GM10266 (cell line): ENCODE data around the gene ALDH1L2.

Experiments
- DNase-seq: peaks from one replicate; pipeline ENCODE4 v3.0.0; 2012; ENCODE audit errors: extremely low spot score
- TF ChIP-seq, protein P1 (sequence below): IDR thresholded peaks from 2 replicates; pipeline ENCODE4 v1.5.1; 2012; ENCODE audit warnings: mild to moderate bottlenecking, low read depth; ENCODE audit not compliant: control insufficient read depth, insufficient read depth; ENCODE audit errors: missing control alignments

Gene ALDH1L2

DNA sequence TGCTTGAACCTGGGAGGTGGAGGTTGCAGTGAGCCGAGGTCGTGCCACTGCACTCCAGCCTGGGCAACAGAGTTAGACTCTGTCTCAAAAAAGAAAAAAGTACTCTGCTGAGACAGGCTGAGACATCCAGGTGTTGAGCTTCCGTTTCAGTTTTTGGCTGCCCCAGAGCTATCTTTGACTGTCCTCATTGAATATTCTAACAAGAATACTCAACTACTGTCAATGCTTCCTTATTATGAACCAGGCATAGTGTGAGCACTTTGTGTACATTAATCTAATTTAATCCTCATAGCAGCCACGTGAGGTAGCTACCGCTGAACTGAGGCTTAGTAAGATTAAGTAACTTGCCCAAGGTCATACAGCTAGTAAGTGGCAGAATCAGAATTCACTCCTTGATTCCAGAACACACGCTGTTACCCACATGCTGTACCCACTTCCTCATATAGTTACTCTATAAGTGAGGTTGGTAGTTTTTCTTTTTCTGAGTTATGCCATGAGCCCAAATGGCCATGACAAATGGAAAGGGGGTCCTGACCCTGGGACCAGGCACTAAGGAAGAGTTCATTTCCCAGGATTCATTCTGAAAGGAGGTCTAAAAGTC lies 11.3 kb downstream of the ALDH1L2 start:
- TF ChIP-seq, protein P1, sequence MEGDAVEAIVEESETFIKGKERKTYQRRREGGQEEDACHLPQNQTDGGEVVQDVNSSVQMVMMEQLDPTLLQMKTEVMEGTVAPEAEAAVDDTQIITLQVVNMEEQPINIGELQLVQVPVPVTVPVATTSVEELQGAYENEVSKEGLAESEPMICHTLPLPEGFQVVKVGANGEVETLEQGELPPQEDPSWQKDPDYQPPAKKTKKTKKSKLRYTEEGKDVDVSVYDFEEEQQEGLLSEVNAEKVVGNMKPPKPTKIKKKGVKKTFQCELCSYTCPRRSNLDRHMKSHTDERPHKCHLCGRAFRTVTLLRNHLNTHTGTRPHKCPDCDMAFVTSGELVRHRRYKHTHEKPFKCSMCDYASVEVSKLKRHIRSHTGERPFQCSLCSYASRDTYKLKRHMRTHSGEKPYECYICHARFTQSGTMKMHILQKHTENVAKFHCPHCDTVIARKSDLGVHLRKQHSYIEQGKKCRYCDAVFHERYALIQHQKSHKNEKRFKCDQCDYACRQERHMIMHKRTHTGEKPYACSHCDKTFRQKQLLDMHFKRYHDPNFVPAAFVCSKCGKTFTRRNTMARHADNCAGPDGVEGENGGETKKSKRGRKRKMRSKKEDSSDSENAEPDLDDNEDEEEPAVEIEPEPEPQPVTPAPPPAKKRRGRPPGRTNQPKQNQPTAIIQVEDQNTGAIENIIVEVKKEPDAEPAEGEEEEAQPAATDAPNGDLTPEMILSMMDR: no peak
- no peak for DNase-seq

DNA sequence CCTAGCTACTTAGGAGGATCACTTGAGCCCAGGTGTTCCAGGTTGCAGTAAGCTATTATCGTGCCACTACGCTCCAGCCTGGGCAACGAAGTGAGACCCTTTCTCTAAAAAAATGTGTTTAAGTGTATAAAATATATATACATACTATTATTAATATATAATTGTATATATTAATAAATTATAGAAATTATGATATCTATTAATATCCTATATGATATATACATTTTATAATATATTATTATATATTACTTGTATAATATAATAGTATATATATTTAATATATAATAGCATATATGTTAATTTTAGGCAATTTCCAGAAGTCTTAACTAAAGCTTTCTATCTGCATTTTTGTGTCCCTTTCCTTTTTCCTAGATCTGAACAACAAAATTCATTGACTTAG lies 12.3 kb downstream of the ALDH1L2 start:
- TF ChIP-seq, protein P1: no peak

DNA sequence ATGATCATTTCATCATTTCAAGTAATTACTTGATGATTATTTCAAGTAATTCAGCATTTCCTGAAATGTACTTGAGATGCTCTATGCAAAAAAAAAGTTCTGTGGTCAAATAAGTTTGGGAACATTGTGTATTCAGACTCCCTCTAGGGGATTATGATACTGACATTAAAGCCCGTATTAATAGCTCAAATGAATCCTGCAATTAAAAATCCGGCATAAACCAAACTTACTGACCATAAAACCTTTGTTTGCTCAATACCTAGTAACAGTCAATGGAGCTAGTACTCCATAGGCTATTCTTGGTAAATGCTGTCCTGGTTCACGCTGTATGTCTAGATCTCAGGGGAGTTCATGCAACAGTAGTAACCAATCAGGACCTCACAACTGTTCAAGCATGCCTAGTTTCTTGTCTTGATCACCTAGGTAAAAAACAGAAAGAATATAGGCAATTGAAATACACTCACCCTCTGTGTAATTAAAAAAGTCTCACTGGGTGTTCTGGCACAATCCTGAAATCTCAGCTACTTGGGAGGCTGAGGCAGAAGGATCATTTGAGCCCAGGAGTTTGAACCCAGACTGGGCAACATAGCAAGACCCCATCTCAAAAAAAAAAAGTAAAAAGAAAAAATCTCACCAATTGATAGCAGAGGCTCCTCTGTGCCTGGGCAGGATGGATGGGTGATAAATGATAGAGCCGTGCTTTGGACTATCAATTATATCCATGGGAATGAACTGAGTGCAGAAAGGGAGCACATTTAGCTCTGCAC lies 14.1 kb downstream of the ALDH1L2 start:
- no peak for DNase-seq
- TF ChIP-seq, protein P1: no peak

More for the DNA sequence above, 12.3 kb downstream of the ALDH1L2 start:
- no peak for DNase-seq

DNA sequence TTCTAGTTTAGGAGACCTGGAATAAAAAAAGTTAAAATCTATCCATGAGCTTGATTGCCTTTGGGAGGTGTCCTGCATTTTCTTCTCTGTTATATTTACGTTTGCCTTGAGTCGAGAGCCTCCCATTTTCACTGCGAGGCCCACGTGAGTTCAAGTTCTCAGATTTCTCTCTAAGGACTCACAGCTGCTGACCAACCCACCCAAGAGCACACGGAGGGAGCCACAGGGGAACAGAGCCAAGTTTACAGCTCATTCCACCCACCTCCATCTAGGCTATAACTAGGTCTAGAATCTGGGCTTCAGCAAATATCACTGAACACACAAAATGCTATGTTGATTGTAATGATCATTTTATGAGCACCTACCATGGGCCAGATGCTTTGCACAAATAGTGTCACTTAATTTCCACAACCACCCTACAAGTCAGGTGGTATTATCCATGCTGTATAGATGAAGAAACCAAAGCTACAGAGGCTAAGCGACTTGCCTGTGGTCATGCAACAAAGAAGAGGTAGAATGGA lies 16.7 kb downstream of the ALDH1L2 start:
- TF ChIP-seq, protein P1: no peak
- no peak for DNase-seq

DNA sequence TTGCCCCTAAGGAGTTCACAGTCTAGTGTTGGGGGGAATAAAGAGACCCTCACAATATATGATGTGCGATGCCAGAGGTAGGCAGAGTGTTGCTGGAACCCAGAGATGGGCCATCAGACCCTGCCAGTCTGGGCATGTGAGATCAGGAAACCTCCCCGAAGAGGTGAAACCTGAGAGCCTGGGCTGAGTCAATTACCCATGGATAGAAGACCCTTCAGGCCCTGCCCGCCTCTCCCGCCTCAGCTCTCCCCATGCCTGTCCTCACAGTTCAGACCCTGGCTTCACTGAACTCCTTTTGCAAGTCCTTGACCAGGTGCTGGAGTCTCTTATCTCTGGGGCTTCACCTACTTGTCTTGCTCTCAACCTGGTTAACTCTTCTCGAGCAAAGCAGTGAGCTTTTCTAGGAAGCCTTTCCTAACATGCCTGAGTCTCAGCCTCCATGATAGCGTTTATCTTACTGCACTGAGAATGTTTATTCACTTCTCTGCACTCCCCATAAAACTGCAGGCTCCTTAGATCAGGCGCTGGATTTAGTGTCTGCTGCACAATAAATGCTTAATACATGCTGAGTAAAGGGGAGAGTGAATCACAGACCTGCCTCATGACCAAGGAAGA lies 19.6 kb downstream of the ALDH1L2 start:
- TF ChIP-seq, protein P1: no peak
- no peak for DNase-seq

DNA sequence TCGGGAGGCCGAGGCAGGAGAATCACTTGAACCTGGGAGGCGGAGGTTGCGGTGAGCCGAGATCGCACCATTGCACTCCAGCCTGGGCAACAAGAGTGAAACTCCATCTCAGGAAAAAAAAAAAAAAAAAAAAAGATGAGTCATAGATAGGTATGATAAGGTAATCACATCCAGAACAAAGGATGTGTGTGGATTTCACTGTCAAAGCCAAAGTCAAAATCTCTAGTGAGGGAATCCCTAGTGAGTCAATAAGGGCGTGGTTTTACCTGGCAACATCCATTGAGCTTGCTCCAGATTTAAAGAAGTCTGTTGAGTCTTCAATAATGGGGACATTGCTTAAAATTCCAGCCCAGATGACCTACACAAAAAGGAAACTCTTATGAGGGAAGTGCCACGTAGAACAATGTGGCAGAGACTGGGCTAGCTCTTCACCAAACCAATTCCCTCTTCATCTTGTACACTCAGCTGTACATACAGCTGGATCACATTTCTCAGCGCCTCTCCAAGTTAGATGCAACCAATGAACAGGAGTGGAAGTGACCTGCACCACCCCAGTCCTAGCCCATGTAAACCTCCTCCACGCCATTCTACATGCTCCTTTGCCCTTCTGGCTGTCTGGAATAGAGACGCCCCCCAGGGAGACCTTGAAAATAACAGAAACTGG lies 23.4 kb downstream of the ALDH1L2 start:
- DNase-seq: no peak
- TF ChIP-seq, protein P1: no peak
